ENCODE results near the gene NRG3.
"Not testable (repeated sequence)": the region's sequence is repeated elsewhere in the genome, so short reads cannot be mapped to it uniquely, and the experiment has no call there.

Gene NRG3

GRCh38 chr10:82067192-82067591 is 192.2 kb downstream of the NRG3 start:
- H3K4me1 ChIP-seq (ENCODE audit: control insufficient read depth, insufficient read depth, low read length); H3K4me3 ChIP-seq (ENCODE audit: low read length); H3K27me3 ChIP-seq (ENCODE audit: control insufficient read depth, insufficient read depth, low read length); H3K36me3 ChIP-seq (ENCODE audit: control insufficient read depth, insufficient read depth, low read length); H3K9me3 ChIP-seq (ENCODE audit: control insufficient read depth, low read length); H3K9ac ChIP-seq (ENCODE audit: low read length): not testable (repeated sequence)

DNA sequence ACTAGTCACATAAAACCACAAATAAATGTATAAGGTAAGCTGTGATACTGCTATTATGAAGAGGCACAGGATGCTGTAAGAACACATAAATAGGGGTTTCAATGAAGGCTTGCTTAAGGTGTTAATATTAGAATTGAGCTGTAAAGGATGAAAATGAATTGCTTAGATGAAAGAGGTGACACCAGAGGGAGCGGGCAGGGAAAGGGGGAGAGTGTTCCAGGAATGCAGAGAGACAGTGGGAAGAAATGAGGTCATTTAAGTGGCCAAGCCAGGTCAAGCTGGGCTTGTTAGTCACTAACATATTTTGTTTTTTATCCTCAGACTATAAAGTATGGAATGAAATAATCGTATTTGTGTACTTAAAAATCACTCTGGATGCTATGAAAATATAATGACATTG is 193.5 kb downstream of the NRG3 start:
- no peaks in the 10 kb centered on the region for H3K4me1 ChIP-seq (ENCODE audit: control insufficient read depth, insufficient read depth, low read length)
- no peaks in the 10 kb centered on the region for H3K9me3 ChIP-seq (ENCODE audit: control insufficient read depth, low read length)
- H3K27me3 ChIP-seq (ENCODE audit: control insufficient read depth, insufficient read depth, low read length) = no peaks in the 10 kb centered on the region
- no peak overlapping the region for H3K4me3 ChIP-seq (ENCODE audit: low read length)
- no peaks in the 10 kb centered on the region for H3K36me3 ChIP-seq (ENCODE audit: control insufficient read depth, insufficient read depth, low read length)
- H3K9ac ChIP-seq (ENCODE audit: low read length) = no peak overlapping the region

GRCh38 chr10:82071231-82071630 is 196.2 kb downstream of the NRG3 start:
- no peaks in the 10 kb centered on the region for H3K36me3 ChIP-seq (ENCODE audit: control insufficient read depth, insufficient read depth, low read length)
- H3K9ac ChIP-seq (ENCODE audit: low read length) = no peak overlapping the region

DNA sequence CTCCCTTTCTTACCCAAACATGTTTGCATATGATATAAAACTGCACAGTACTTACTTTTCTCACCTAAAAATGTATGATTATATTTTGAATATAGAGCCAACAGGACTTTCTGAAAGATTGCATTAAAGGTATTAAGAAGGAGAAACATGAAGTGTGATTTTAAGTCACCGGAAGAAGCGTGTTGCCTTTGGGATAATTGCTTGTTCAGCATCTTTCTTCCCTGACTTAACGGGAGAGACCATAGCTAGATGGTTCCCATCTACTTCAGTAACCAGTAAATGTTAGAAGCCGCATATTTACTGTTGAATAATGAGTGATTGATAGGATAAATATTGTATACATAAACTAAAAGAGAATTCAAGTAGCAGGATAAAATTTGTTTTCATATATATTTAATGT is 197.1 kb downstream of the NRG3 start:
- no peaks in the 10 kb centered on the region for H3K36me3 ChIP-seq (ENCODE audit: control insufficient read depth, insufficient read depth, low read length)
- no peak overlapping the region for H3K4me3 ChIP-seq (ENCODE audit: low read length)

More at GRCh38 chr10:82071231-82071630, 196.2 kb downstream of the NRG3 start:
- Histone ChIP-seq H3K4me1 (ENCODE audit: control insufficient read depth, insufficient read depth, low read length) (no peaks in the 10 kb centered on the region), H3K4me3 (ENCODE audit: low read length) (no peak overlapping the region), H3K27me3 (ENCODE audit: control insufficient read depth, insufficient read depth, low read length) (no peaks in the 10 kb centered on the region), H3K9me3 (ENCODE audit: control insufficient read depth, low read length) (no peaks in the 10 kb centered on the region)

GRCh38 chr10:82075605-82076004 is 200.6 kb downstream of the NRG3 start:
- H3K4me1 ChIP-seq (ENCODE audit: control insufficient read depth, insufficient read depth, low read length) = no peaks in the 10 kb centered on the region
- no peaks in the 10 kb centered on the region for H3K9me3 ChIP-seq (ENCODE audit: control insufficient read depth, low read length)
- H3K9ac ChIP-seq (ENCODE audit: low read length) = no peak overlapping the region
- no peaks in the 10 kb centered on the region for H3K27me3 ChIP-seq (ENCODE audit: control insufficient read depth, insufficient read depth, low read length)
- no peaks in the 10 kb centered on the region for H3K36me3 ChIP-seq (ENCODE audit: control insufficient read depth, insufficient read depth, low read length)
- no peak overlapping the region for H3K4me3 ChIP-seq (ENCODE audit: low read length)

More for the DNA sequence above, 197.1 kb downstream of the NRG3 start:
- Histone ChIP-seq H3K9ac (ENCODE audit: low read length) (no peak overlapping the region), H3K27me3 (ENCODE audit: control insufficient read depth, insufficient read depth, low read length) (no peaks in the 10 kb centered on the region), H3K4me1 (ENCODE audit: control insufficient read depth, insufficient read depth, low read length) (no peaks in the 10 kb centered on the region), H3K9me3 (ENCODE audit: control insufficient read depth, low read length) (no peaks in the 10 kb centered on the region)

DNA sequence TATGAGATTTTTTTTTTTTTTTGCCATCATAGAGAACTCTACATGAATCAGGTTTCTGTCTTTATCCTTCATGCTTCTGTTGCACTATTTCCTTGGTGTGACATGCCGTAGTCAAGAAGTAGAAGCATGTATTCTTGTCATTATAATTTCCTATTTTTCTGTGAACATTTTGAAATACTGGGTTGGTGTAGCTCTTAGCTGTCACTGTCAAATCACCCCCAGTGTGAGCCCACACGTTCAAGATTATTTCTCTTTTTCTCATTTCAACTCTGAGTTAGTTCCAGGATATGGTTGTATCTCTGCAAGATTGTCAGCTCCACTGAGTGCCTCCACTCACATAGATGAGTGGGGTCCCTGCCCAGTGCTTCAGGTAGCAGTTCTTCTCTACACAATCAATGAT is 209.5 kb downstream of the NRG3 start:
- Histone ChIP-seq H3K4me3 (ENCODE audit: low read length) (no peak overlapping the region), H3K36me3 (ENCODE audit: control insufficient read depth, insufficient read depth, low read length) (no peaks in the 10 kb centered on the region), H3K9me3 (ENCODE audit: control insufficient read depth, low read length) (no peaks in the 10 kb centered on the region), H3K4me1 (ENCODE audit: control insufficient read depth, insufficient read depth, low read length) (no peaks in the 10 kb centered on the region), H3K9ac (ENCODE audit: low read length) (no peak overlapping the region), H3K27me3 (ENCODE audit: control insufficient read depth, insufficient read depth, low read length) (no peaks in the 10 kb centered on the region)

DNA sequence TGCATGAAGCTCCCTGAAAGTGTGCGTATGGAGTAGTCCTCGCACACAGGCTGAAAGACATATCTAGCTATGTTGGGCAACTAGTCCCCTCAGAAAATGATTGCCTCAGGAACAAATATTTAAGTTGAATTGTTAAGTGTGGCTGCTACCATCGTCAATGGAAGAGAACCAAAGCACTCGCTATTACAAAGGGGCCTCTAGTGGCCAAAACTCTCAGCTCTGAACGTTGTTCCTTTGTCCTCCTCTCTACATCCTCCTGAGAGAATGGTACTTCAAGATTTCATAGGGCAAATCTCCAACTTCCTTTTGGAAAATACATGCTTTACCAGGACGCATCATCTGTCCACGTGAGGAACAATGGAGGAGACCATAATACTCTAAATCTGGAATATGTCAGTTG is 209.9 kb downstream of the NRG3 start:
- Histone ChIP-seq H3K36me3 (ENCODE audit: control insufficient read depth, insufficient read depth, low read length) (no peaks in the 10 kb centered on the region), H3K4me1 (ENCODE audit: control insufficient read depth, insufficient read depth, low read length) (no peaks in the 10 kb centered on the region), H3K9ac (ENCODE audit: low read length) (no peak overlapping the region), H3K4me3 (ENCODE audit: low read length) (no peak overlapping the region), H3K9me3 (ENCODE audit: control insufficient read depth, low read length) (no peaks in the 10 kb centered on the region), H3K27me3 (ENCODE audit: control insufficient read depth, insufficient read depth, low read length) (no peaks in the 10 kb centered on the region)

DNA sequence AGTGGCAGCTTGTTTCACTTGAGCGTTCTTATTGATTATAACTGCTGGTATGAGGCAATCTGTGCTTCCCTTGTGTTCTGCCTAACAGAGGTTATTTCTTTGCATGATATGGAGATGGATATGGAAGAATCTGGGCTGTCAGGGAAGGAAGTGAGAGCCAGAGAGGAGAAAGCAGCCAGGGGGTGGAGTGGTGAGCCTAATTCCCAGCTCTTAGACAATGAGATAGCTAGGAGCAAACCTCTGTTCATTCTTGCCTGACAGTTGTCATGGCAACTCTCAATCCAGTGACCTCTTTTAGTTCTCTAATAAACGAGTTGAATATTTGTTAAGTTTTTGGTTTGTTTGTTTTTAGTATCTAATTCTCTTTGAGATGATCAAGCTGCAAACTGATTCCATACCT is 214.3 kb downstream of the NRG3 start:
- no peaks in the 10 kb centered on the region for H3K4me1 ChIP-seq (ENCODE audit: control insufficient read depth, insufficient read depth, low read length)
- no peaks in the 10 kb centered on the region for H3K9me3 ChIP-seq (ENCODE audit: control insufficient read depth, low read length)
- H3K4me3 ChIP-seq (ENCODE audit: low read length) = no peak overlapping the region
- no peaks in the 10 kb centered on the region for H3K27me3 ChIP-seq (ENCODE audit: control insufficient read depth, insufficient read depth, low read length)
- no peak overlapping the region for H3K9ac ChIP-seq (ENCODE audit: low read length)
- no peaks in the 10 kb centered on the region for H3K36me3 ChIP-seq (ENCODE audit: control insufficient read depth, insufficient read depth, low read length)

GRCh38 chr10:82091413-82091812 is 216.4 kb downstream of the NRG3 start:
- Histone ChIP-seq H3K27me3 (ENCODE audit: control insufficient read depth, insufficient read depth, low read length) (no peaks in the 10 kb centered on the region), H3K4me1 (ENCODE audit: control insufficient read depth, insufficient read depth, low read length) (no peaks in the 10 kb centered on the region), H3K36me3 (ENCODE audit: control insufficient read depth, insufficient read depth, low read length) (no peaks in the 10 kb centered on the region), H3K4me3 (ENCODE audit: low read length) (no peak overlapping the region), H3K9ac (ENCODE audit: low read length) (no peak overlapping the region), H3K9me3 (ENCODE audit: control insufficient read depth, low read length) (no peaks in the 10 kb centered on the region)

GRCh38 chr10:82092111-82092510 is 217.1 kb downstream of the NRG3 start:
- H3K27me3 ChIP-seq (ENCODE audit: control insufficient read depth, insufficient read depth, low read length) = no peaks in the 10 kb centered on the region
- H3K4me3 ChIP-seq (ENCODE audit: low read length) = no peak overlapping the region
- no peaks in the 10 kb centered on the region for H3K36me3 ChIP-seq (ENCODE audit: control insufficient read depth, insufficient read depth, low read length)
- H3K9me3 ChIP-seq (ENCODE audit: control insufficient read depth, low read length) = no peaks in the 10 kb centered on the region
- no peak overlapping the region for H3K9ac ChIP-seq (ENCODE audit: low read length)
- no peaks in the 10 kb centered on the region for H3K4me1 ChIP-seq (ENCODE audit: control insufficient read depth, insufficient read depth, low read length)

GRCh38 chr10:82124713-82125112 is 249.7 kb downstream of the NRG3 start:
- Histone ChIP-seq H3K36me3 (ENCODE audit: control insufficient read depth, insufficient read depth, low read length) (no peaks in the 10 kb centered on the region), H3K9me3 (ENCODE audit: control insufficient read depth, low read length) (no peaks in the 10 kb centered on the region), H3K4me1 (ENCODE audit: control insufficient read depth, insufficient read depth, low read length) (no peaks in the 10 kb centered on the region), H3K27me3 (ENCODE audit: control insufficient read depth, insufficient read depth, low read length) (no peaks in the 10 kb centered on the region), H3K9ac (ENCODE audit: low read length) (no peak overlapping the region), H3K4me3 (ENCODE audit: low read length) (no peak overlapping the region)

DNA sequence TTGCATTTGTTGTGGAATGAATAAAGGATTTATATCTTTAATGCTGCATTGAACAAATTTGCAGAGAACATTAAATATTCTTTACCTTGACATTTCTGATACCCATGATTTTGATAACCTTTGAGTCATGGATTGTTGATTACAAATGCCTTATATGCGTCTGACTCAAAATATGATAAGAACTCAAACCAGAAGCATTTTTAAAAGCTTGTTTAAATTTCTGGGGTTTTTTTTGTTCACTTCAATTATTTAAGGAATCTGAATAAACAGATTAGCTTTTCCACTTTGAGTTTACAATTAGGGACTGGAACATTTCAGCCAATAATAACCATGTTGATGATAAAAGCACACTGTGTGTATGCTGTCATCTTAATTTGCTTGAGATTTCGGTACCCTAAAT is 253.5 kb downstream of the NRG3 start:
- Histone ChIP-seq H3K27me3 (ENCODE audit: control insufficient read depth, insufficient read depth, low read length) (no peaks in the 10 kb centered on the region), H3K4me3 (ENCODE audit: low read length) (no peak overlapping the region), H3K36me3 (ENCODE audit: control insufficient read depth, insufficient read depth, low read length) (no peaks in the 10 kb centered on the region), H3K4me1 (ENCODE audit: control insufficient read depth, insufficient read depth, low read length) (no peaks in the 10 kb centered on the region), H3K9me3 (ENCODE audit: control insufficient read depth, low read length) (no peaks in the 10 kb centered on the region), H3K9ac (ENCODE audit: low read length) (no peak overlapping the region)

DNA sequence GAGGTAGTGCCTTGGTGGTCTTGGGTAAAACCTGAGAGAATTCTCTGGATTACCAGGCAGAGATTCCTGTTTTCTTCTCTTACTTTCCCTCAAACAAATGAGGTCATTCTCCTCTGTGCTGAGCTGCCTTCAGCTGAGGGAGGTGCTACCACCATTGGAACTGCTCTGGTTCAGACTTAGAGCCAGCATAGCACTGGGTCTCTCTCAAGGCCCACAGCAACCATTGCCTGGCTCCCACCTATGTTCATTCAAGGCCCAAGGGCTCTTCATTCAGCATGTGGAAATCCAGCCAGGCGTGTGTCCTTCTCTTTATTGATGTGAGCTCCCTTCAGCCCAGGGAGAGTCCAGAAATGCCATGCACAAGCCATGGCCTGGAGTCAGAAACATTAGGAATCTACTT is 261.1 kb downstream of the NRG3 start:
- Histone ChIP-seq H3K9me3 (ENCODE audit: control insufficient read depth, low read length) (no peaks in the 10 kb centered on the region), H3K4me3 (ENCODE audit: low read length) (no peak overlapping the region), H3K4me1 (ENCODE audit: control insufficient read depth, insufficient read depth, low read length) (no peaks in the 10 kb centered on the region), H3K36me3 (ENCODE audit: control insufficient read depth, insufficient read depth, low read length) (no peaks in the 10 kb centered on the region), H3K9ac (ENCODE audit: low read length) (no peak overlapping the region), H3K27me3 (ENCODE audit: control insufficient read depth, insufficient read depth, low read length) (no peaks in the 10 kb centered on the region)
